Left ventricle myocardium inferior (tissue), 1 donor: ENCODE data around the gene NDFIP2. TPM values are rescaled to one million over a fixed set of nuclear protein-coding genes. Genes with fewer than 3 reads are reported as not detected.

Experiments used
- DNase-seq: peaks from one replicate; pipeline ENCODE4 v3.0.0-alpha.2; 2020
- H3K27ac ChIP-seq: fragments of 200-600 bp; replicated peaks from 2 replicates; pipeline ENCODE4 v1.8.0; 2021
- H3K27me3 ChIP-seq: fragments of 200-600 bp; 2 replicates; pipeline ENCODE4 v1.8.0; 2021; ENCODE audit warnings: low read depth
- H3K36me3 ChIP-seq: fragments of 200-600 bp; 2 replicates; pipeline ENCODE4 v1.8.0; 2021
- H3K4me1 ChIP-seq: fragments of 200-600 bp; 2 replicates; pipeline ENCODE4 v1.8.0; 2021
- H3K4me3 ChIP-seq: fragments of 200-600 bp; 2 replicates; pipeline ENCODE4 v1.8.0; 2021; ENCODE audit warnings: mild to moderate bottlenecking, moderate library complexity
- H3K9me3 ChIP-seq: fragments of 200-600 bp; replicated peaks from 2 replicates; pipeline ENCODE4 v1.8.0; 2021
- intact Hi-C: fragments of 100-400 bp; cut with micrococcal nuclease; formaldehyde crosslinking; loops from one replicate; pipeline ENCODE4 v1.11.0; 2022
- long read RNA-seq: library from polyadenylated mRNA; unstranded; transcript quantifications from one replicate; pipeline ENCODE4 v2.0.0, GENCODE V29; 2021
- total RNA-seq: library from RNA; stranded (reverse); fragmentation: NEBNext Ultra II Directional; extraction: Animal tissue kit (Norgen Biotek cat#: 25700); gene quantifications from one replicate; pipeline ENCODE4 v1.2.1, GENCODE V29; 2021
- TF ChIP-seq, protein P1 (sequence below): fragments of 200-600 bp; IDR thresholded peaks from 2 replicates; pipeline ENCODE4 v1.8.0; 2021; ENCODE audit warnings: antibody characterized with exemption, mild to moderate bottlenecking, borderline replicate concordance
- donor health status: DM: no; HTN: yes; CAD: no; lungs with severe emphysema.

The NDFIP2 gene, protein sequence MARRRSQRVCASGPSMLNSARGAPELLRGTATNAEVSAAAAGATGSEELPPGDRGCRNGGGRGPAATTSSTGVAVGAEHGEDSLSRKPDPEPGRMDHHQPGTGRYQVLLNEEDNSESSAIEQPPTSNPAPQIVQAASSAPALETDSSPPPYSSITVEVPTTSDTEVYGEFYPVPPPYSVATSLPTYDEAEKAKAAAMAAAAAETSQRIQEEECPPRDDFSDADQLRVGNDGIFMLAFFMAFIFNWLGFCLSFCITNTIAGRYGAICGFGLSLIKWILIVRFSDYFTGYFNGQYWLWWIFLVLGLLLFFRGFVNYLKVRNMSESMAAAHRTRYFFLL
- 33.1 TPM for total RNA-seq
- long read RNA-seq, full-length matches to known transcripts = 64 of 72 reads
- long read RNA-seq, partial matches to known transcripts = 2 of 72 reads
- long read RNA-seq, other reads (novel, unspliced or antisense) = 6 of 72 reads

DNA sequence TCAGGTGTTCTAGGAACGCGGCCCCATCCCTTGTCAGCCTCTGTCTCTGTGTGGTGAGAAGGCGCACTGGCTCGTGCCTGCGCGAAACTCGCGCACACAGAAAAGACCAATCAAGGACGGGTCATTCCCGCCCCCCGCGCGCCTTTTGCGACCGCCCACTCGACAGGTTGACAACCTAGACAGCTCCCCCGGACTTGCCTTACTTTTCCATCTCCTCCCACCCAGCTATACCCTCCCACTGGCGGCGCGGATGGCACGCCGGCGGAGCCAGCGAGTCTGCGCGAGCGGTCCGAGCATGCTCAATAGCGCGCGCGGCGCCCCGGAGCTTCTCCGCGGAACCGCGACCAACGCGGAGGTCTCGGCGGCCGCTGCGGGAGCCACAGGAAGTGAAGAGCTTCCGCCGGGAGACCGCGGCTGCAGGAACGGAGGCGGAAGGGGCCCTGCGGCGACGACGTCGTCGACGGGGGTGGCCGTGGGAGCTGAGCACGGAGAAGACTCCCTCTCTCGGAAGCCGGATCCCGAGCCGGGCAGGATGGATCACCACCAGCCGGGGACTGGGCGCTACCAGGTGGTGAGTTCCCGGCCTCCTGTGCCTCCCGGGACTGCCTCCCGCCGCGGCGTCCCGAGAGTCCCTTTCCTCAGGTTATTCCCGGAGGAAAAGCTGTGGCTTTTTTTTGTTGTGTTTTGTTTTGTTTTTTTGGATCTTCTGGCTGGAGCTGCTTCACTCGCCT, at the start of gene NDFIP2:
TSS of gene NDFIP2 (plus strand) at position 202 of the 731 bp plus-strand sequence. CDS start at position 251, 49 bp downstream.
- TF ChIP-seq, protein P1, sequence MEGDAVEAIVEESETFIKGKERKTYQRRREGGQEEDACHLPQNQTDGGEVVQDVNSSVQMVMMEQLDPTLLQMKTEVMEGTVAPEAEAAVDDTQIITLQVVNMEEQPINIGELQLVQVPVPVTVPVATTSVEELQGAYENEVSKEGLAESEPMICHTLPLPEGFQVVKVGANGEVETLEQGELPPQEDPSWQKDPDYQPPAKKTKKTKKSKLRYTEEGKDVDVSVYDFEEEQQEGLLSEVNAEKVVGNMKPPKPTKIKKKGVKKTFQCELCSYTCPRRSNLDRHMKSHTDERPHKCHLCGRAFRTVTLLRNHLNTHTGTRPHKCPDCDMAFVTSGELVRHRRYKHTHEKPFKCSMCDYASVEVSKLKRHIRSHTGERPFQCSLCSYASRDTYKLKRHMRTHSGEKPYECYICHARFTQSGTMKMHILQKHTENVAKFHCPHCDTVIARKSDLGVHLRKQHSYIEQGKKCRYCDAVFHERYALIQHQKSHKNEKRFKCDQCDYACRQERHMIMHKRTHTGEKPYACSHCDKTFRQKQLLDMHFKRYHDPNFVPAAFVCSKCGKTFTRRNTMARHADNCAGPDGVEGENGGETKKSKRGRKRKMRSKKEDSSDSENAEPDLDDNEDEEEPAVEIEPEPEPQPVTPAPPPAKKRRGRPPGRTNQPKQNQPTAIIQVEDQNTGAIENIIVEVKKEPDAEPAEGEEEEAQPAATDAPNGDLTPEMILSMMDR = peak; percentile 22
- H3K27me3 ChIP-seq = no peaks in the 10 kb centered on the region
- peak within 1 kb of the TSS; percentile 89 for H3K27ac ChIP-seq
- intact Hi-C loops = no loop called here
- peaks cover 62% of the 10 kb centered on the region for H3K4me1 ChIP-seq
- H3K36me3 ChIP-seq = no peaks in the 10 kb centered on the region
- peak; percentile 88 for DNase-seq
- H3K4me3 ChIP-seq = peak within 1 kb of the TSS; percentile 94
- no peaks in the 10 kb centered on the region for H3K9me3 ChIP-seq

DNA sequence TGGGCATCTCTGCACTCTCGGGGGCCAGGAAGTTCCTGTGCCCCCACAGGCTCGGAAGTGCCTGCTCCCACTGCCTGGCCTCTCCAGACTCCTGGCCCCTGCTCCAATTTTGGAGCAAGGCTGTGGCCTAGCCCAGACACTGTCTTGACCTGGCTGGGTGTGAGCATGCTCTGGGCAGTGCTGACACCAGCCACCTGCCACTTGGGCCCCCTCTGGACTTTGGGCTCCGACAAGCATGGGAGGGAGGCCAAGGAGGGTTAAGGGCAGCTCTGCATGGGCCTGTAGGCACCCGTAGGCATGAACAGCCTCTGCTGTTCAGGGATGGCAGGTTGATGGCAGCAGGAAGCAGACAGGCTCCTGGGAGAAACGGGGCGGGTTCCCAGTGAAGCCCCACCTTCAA, 48.9 kb upstream of the NDFIP2 start:
- intact Hi-C loops = no loop called here
- TF ChIP-seq, protein P1 = no peak
- H3K9me3 ChIP-seq = peaks cover 9% of the 10 kb centered on the region
- peaks cover 11% of the 10 kb centered on the region for H3K4me1 ChIP-seq
- H3K27ac ChIP-seq = no peak overlapping the region
- no peaks in the 10 kb centered on the region for H3K36me3 ChIP-seq
- no peak for DNase-seq
- no peak overlapping the region for H3K4me3 ChIP-seq
- H3K27me3 ChIP-seq = no peaks in the 10 kb centered on the region

DNA sequence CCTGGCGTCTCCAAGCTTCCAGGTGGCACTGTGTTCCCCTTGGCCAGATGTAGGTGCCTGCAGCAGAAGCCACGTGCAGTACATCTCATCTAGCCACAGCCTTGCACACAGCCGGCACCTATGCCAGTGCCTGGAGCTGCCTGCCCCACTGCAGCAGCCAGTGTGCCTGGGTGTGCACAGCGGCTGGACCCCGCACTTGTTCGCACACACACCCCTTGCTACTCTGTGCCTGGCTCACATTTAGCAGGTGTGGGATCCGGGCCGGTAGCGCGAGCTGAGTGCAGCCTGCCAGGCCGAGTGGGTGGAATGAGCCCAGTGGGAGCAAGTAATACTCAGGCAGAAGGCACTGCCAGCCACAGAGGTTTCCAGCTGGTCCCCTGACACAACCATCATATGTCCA, 48.0 kb upstream of the NDFIP2 start:
- Histone ChIP-seq H3K9me3 (peaks cover 9% of the 10 kb centered on the region), H3K27ac (no peak overlapping the region), H3K4me1 (peaks cover 11% of the 10 kb centered on the region), H3K36me3 (no peaks in the 10 kb centered on the region), H3K4me3 (no peak overlapping the region), H3K27me3 (no peaks in the 10 kb centered on the region)
- intact Hi-C loops = no loop called here
- no peak for DNase-seq
- TF ChIP-seq, protein P1 = no peak

DNA sequence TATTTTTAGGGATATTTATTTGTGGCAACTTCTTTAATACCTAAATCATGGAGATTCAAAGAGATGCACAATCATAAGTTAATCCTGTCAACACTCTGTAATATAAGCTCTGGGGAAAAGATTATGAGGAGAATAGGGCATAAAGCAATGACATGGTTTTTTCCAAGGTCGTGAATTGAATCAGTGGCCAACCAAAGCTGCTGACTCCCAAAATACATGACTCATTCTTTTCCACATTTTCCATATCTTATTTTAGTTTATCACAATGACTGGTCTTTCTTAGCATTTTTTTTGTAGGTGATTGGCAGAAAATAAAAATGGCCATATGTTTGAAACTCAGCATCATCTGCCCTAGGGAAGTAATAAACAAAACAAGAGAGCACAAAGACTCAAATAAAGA, 46.4 kb upstream of the NDFIP2 start:
- no peaks in the 10 kb centered on the region for H3K36me3 ChIP-seq
- H3K27me3 ChIP-seq = no peaks in the 10 kb centered on the region
- peaks cover 9% of the 10 kb centered on the region for H3K9me3 ChIP-seq
- no peak overlapping the region for H3K4me3 ChIP-seq
- no peak for DNase-seq
- TF ChIP-seq, protein P1 = no peak
- H3K27ac ChIP-seq = no peak overlapping the region
- intact Hi-C loops = no loop called here
- peaks cover 6% of the 10 kb centered on the region for H3K4me1 ChIP-seq

DNA sequence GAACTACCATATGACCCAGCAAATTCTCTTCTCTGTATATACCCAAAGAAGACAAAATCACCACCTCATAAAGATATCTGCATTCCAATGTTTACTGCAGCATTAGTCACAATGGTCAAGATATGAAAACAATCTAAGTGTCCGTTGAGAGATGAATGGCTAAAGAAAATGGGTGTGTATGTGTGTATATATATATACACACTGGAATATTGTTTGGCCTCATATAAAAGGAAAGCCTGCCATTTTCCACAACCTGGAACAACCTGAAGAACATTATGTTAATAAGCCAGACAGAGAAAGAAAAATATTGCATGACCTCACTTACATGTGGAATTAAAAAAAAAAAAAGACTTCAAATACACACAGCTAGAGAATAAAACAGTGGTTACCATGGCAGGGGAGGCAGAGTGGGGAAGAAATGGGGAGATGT, 45.4 kb upstream of the NDFIP2 start:
- H3K27me3 ChIP-seq = no peaks in the 10 kb centered on the region
- no peak overlapping the region for H3K4me3 ChIP-seq
- no peak for DNase-seq
- intact Hi-C loops = no loop called here
- H3K27ac ChIP-seq = no peak overlapping the region
- H3K4me1 ChIP-seq = peaks cover 6% of the 10 kb centered on the region
- TF ChIP-seq, protein P1 = no peak
- H3K9me3 ChIP-seq = peaks cover 2% of the 10 kb centered on the region
- H3K36me3 ChIP-seq = no peaks in the 10 kb centered on the region
